ENCODE results near the gene NATD1. TPM values are rescaled to one million over a fixed set of nuclear protein-coding genes. Genes with fewer than 3 reads are reported as not detected.

NATD1 gene
- total RNA-seq, 4 donors from 2014 or later = 8.9 to 22.2 (median 15.4) TPM

- TF ChIP-seq POLR2A (IDR thresholded peaks at IDR 0.05) = no peak
- TF ChIP-seq CTCF (IDR thresholded peaks at IDR 0.05) = no peak
- no peak for TF ChIP-seq EP300 (IDR thresholded peaks at IDR 0.05)
- peaks cover 5% of the 10 kb centered on the region for H3K27me3 ChIP-seq
- peaks cover 0 to 34% of the 10 kb centered on the region in 2 donors for H3K36me3 ChIP-seq
- H3K27ac ChIP-seq = peak overlapping the region in 3 of 4 donors; percentile 4 to 33 (median 24)
- peaks cover 0 to 57% (median 16%) of the 10 kb centered on the region in 3 donors for H3K4me1 ChIP-seq
- no peak overlapping the region for H3K4me3 ChIP-seq
- 74 to 78% methylated on average over 7 to 11 of the region's 19 CpGs for WGBS, 2 donors (ENCODE audit: low coverage in 1 of 2)
- ATAC-seq = peak; percentile 20
- no peaks in the 10 kb centered on the region for H3K9me3 ChIP-seq
Measured at GRCh38 chr17:21295036-21295952, 42.1 kb upstream of the NATD1 start.

GRCh38 chr17:21294321-21295035, 41.3 kb upstream of the NATD1 start:
- 53 to 66% methylated on average over 5 to 10 of the region's 12 CpGs for WGBS, 2 donors (ENCODE audit: low coverage in 1 of 2)
- no peak overlapping the region for H3K4me3 ChIP-seq
- H3K27ac ChIP-seq = peak overlapping the region in 2 of 4 donors; percentile 24 to 33
- H3K36me3 ChIP-seq = peaks cover 0 to 26% of the 10 kb centered on the region in 2 donors
- H3K4me1 ChIP-seq = peaks cover 0 to 65% (median 24%) of the 10 kb centered on the region in 3 donors
- no peak for ATAC-seq
- H3K27me3 ChIP-seq = peaks cover 5% of the 10 kb centered on the region
- H3K9me3 ChIP-seq = no peaks in the 10 kb centered on the region
- TF ChIP-seq POLR2AphosphoS5 (IDR thresholded peaks at IDR 0.05) (no peak), EP300 (IDR thresholded peaks at IDR 0.05) (no peak), POLR2A (IDR thresholded peaks at IDR 0.05) (no peak), CTCF (IDR thresholded peaks at IDR 0.05) (no peak)

- ATAC-seq = no peak
- peaks cover 0 to 72% (median 30%) of the 10 kb centered on the region in 3 donors for H3K4me1 ChIP-seq
- no peak overlapping the region for H3K4me3 ChIP-seq
- no peaks in the 10 kb centered on the region for H3K9me3 ChIP-seq
- TF ChIP-seq POLR2A (IDR thresholded peaks at IDR 0.05) = no peak
- H3K27ac ChIP-seq = no peak overlapping the region
- H3K27me3 ChIP-seq = peaks cover 5% of the 10 kb centered on the region
- 52 to 80% methylated on average over 1 to 7 of the region's 10 CpGs for WGBS, 2 donors (ENCODE audit: low coverage in 1 of 2)
- H3K36me3 ChIP-seq = peaks cover 0 to 20% of the 10 kb centered on the region in 2 donors
Measured at GRCh38 chr17:21293831-21294210, 40.6 kb upstream of the NATD1 start.

GRCh38 chr17:21292867-21293830, 39.9 kb upstream of the NATD1 start:
- 62 to 70% methylated on average over 11 to 13 of the region's 20 CpGs for WGBS, 2 donors (ENCODE audit: low coverage in 1 of 2)

More at GRCh38 chr17:21292867-21293830, 39.9 kb upstream of the NATD1 start:
- Histone ChIP-seq H3K27me3 (peaks cover 5% of the 10 kb centered on the region), H3K9me3 (no peaks in the 10 kb centered on the region), H3K4me3 (no peak overlapping the region), H3K27ac (no peak overlapping the region), H3K4me1 (peaks cover 0 to 78% (median 37%) of the 10 kb centered on the region in 3 donors), H3K36me3 (peaks cover 0 to 13% of the 10 kb centered on the region in 2 donors)
- no peak for TF ChIP-seq POLR2AphosphoS5 (IDR thresholded peaks at IDR 0.05)
- TF ChIP-seq POLR2A (IDR thresholded peaks at IDR 0.05) = no peak
- no peak for TF ChIP-seq CTCF (IDR thresholded peaks at IDR 0.05)
- no peak for TF ChIP-seq EP300 (IDR thresholded peaks at IDR 0.05)
- no peak for ATAC-seq
